ENCODE measurements around the gene SH2D3C. TPM values are rescaled to one million over a fixed set of nuclear protein-coding genes. Genes with fewer than 3 reads are reported as not detected.

The SH2D3C gene
- total RNA-seq, 4 donors from 2014 or later, result 1.4 to 22.3 (median 4.1) TPM

DNA sequence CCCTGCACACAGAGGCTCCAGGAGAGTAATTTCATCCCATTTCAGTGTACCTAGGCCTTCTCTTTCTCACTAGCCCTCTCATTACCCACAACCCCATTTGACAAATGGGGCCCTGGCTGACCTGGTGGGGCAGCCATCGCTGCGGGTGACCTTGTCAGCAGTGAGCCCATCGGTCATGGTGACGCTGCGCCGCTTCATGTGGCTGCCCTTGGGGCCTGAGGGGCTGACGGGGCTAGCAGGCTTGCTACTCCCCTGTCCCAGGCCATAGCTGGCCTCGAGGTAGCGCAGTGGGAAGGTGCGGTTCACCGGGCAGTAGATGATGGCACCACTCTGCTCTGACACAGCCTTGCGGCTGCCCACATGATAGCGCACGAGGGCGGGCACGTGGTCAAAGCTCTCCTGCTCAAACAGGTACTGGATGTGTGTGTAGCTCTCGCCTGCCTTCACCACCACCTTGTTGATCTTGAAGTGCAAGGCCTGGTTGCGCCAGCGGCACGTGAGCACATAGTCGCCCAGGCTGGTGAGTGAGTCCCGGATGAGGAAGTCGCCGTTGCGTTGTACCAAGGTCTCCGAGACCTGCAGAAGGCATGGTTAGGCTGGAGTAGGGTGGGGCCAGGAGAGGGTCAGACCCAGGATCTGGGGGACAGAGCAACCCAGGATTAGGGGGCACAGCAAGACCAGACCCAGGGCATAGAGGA lies 29.2 kb downstream of the SH2D3C start:
- Histone ChIP-seq H3K4me1 (no peaks in the 10 kb centered on the region), H3K27me3 (peaks cover 0 to 4% of the 10 kb centered on the region in 2 donors), H3K36me3 (peaks cover 0 to 16% (median 0%) of the 10 kb centered on the region in 3 donors), H3K27ac (no peak overlapping the region), H3K4me3 (no peak overlapping the region), H3K9me3 (no peaks in the 10 kb centered on the region)
- TF ChIP-seq CTCF (IDR thresholded peaks at IDR 0.05), result no peak
- TF ChIP-seq POLR2A (IDR thresholded peaks at IDR 0.05), result no peak
- DNase-seq, result no peak

DNA sequence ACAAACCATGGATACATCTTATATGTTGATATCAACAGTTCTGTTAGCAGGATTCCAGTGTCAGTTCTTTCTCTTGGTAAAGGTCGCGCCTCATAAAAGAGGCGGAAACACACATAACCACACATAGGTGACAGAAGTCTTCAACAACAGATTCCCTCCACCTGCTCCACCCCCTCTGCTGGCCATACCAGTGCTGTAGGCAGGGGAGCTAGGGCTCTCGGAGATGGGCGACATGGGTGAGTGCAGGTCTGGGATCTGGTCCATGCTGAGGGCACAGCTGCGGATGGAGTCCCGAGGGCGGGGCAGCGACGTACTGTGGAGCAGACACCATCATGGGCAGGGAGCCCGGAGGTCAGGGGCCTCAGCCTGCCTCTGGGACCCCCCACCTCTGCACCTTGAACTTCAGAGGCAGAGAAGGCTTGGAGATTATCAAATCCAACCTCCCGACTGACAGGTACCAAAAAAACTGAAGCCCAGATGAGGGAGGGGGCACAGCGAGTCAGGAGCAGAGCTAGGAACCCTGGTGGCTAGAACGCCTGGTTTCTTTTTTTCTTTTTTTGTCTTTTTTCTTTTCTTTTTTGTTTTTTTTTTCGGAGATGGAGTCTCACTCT lies 31.4 kb downstream of the SH2D3C start:
- Histone ChIP-seq H3K4me1 (peaks cover 0 to 6% (median 0%) of the 10 kb centered on the region in 4 donors), H3K4me3 (no peak overlapping the region), H3K9me3 (no peaks in the 10 kb centered on the region), H3K36me3 (peaks cover 0 to 16% (median 0%) of the 10 kb centered on the region in 3 donors), H3K27me3 (peaks cover 0 to 9% of the 10 kb centered on the region in 2 donors), H3K27ac (no peak overlapping the region)
- no peak for TF ChIP-seq CTCF (IDR thresholded peaks at IDR 0.05)
- no peak for TF ChIP-seq POLR2A (IDR thresholded peaks at IDR 0.05)
- no peak for DNase-seq

GRCh38 chr9:127744398-127745110 lies 33.9 kb downstream of the SH2D3C start:
- DNase-seq, result no peak
- Histone ChIP-seq H3K4me1 (peaks cover 0 to 16% (median 0%) of the 10 kb centered on the region in 4 donors), H3K27ac (no peak overlapping the region), H3K4me3 (no peak overlapping the region), H3K27me3 (peaks cover 0 to 11% of the 10 kb centered on the region in 2 donors), H3K36me3 (peaks cover 0 to 7% (median 0%) of the 10 kb centered on the region in 3 donors), H3K9me3 (no peaks in the 10 kb centered on the region)
- TF ChIP-seq POLR2A (IDR thresholded peaks at IDR 0.05), result no peak
- TF ChIP-seq CTCF (IDR thresholded peaks at IDR 0.05), result no peak

DNA sequence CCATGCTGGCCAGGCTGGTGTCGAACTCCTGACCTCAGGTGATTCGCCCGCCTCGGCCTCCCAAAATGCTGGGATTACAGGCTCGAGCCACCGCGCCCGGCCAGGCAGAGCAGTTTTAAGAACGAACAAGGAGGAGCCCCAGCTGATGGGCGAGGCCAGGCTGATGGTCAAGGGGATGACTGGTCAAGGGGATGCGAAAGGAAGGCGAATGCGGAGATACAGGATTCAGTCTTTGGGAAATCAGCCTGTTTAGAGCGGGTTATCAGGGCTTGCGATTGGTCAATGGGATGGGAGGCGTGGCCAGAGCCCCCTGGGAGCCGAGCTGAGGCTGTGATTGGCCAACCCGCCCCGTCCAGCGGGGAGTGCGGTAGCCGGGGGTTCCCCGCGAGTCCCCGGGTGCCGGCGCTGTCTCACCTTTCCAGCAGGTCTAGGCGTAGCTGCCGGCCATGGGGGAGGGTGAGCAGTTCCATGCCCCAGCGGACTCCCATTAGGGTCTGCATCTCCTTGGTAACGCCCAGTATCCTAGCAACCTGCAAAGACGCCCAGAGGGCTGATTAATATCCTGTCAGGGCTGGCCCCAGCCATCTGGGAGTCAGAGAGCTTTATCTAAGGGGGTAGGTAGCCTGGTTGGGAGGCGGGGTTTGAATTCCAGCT lies 35.9 kb downstream of the SH2D3C start:
- H3K4me3 ChIP-seq, result no peak overlapping the region
- peaks cover 0 to 4% (median 0%) of the 10 kb centered on the region in 3 donors for H3K36me3 ChIP-seq
- peaks cover 0 to 16% (median 0%) of the 10 kb centered on the region in 4 donors for H3K4me1 ChIP-seq
- H3K9me3 ChIP-seq, result no peaks in the 10 kb centered on the region
- H3K27me3 ChIP-seq, result peaks cover 0 to 11% of the 10 kb centered on the region in 2 donors
- TF ChIP-seq POLR2A (IDR thresholded peaks at IDR 0.05) (no peak), CTCF (IDR thresholded peaks at IDR 0.05) (no peak)
- no peak overlapping the region for H3K27ac ChIP-seq
- no peak for DNase-seq

GRCh38 chr9:127741831-127742434 lies 36.5 kb downstream of the SH2D3C start:
- Histone ChIP-seq H3K4me1 (peaks cover 0 to 16% (median 0%) of the 10 kb centered on the region in 4 donors), H3K27me3 (peaks cover 0 to 11% of the 10 kb centered on the region in 2 donors), H3K27ac (no peak overlapping the region), H3K36me3 (peaks cover 0 to 4% (median 0%) of the 10 kb centered on the region in 3 donors), H3K4me3 (no peak overlapping the region), H3K9me3 (no peaks in the 10 kb centered on the region)
- TF ChIP-seq CTCF (IDR thresholded peaks at IDR 0.05), result no peak
- no peak for TF ChIP-seq POLR2A (IDR thresholded peaks at IDR 0.05)
- DNase-seq, result peak in 2 of 3 donors; percentile 63 to 66

Measured in Peyer's patch (tissue), 4 donors.